Central memory CD8-positive, alpha-beta T cell (primary cell): ENCODE data around the gene LY86.

Experiments
- ATAC-seq: fragments of 150-1000 bp; cut with Tn5 transposase; replicated peaks from 2 replicates; pipeline ENCODE4 v1.10.0; 2022; ENCODE audit warnings: mild to moderate bottlenecking, moderate FRiP score, moderate number of reproducible peaks; ENCODE audit not compliant: poor library complexity, severe bottlenecking; ENCODE audit errors: extremely low read depth
- DNase-seq, 2 donors: peaks; one replicate each; pipeline ENCODE4 v3.0.0; 2021; ENCODE audit warnings: low spot score in 2 of 2
- H3K27ac Mint-ChIP-seq: one replicate; pipeline ENCODE4 v1.8.0; 2022; ENCODE audit warnings: low read depth, mild to moderate bottlenecking, moderate library complexity, mixed read lengths
- H3K27me3 Mint-ChIP-seq: one replicate; pipeline ENCODE4 v1.8.0; 2022; ENCODE audit warnings: mixed read lengths
- H3K36me3 Mint-ChIP-seq: one replicate; pipeline ENCODE4 v1.8.0; 2022; ENCODE audit warnings: mild to moderate bottlenecking, moderate library complexity, mixed read lengths; ENCODE audit not compliant: insufficient read depth
- H3K4me1 Mint-ChIP-seq: one replicate; pipeline ENCODE4 v1.8.0; 2022; ENCODE audit warnings: mixed read lengths
- H3K4me3 Mint-ChIP-seq: one replicate; pipeline ENCODE4 v1.8.0; 2022; ENCODE audit warnings: mild to moderate bottlenecking, moderate library complexity, mixed read lengths
- H3K9me3 Mint-ChIP-seq: one replicate; pipeline ENCODE4 v1.8.0; 2022; ENCODE audit warnings: mixed read lengths

Gene LY86

DNA sequence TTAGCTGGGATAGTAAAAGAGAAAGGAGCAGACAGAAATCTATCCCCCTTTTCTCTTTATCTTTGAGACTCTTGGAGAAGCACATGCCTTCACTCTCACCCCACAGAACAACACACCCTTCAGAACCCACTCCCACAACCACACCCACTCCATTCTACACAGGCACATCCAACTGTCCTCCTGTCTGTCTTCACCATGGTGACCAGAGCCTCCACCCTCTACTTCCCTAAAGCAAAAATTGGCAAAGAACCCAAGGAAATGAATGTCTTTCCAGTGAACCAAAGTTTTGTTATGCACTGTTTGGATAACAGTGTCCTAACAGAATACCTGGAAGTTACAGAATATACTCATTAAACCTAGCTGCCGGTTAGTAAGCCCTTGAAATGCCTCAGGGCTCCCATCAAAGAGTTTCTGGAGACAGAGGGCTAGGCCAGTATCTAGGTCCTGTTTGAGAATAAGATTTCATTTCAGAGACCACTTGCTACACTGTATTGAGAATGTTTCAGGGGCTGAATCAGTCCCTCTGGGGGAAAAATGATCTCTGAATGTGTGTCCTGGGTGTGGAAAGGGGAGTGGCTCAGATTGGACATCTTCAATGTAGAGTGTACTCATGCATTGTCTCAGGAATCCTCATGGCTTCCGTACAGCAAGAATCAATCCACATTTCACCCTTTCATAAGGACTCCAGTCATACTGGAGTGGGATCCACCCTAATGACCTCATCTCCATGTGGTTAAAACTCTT is 101.1 kb downstream of the LY86 start:
- H3K4me3 Mint-ChIP-seq = no peak overlapping the region
- DNase-seq (no peak), ATAC-seq (no peak)
- H3K4me1 Mint-ChIP-seq = peaks cover 3% of the 10 kb centered on the region
- H3K36me3 Mint-ChIP-seq = no peaks in the 10 kb centered on the region
- H3K9me3 Mint-ChIP-seq = no peaks in the 10 kb centered on the region
- H3K27ac Mint-ChIP-seq = no peak overlapping the region
- H3K27me3 Mint-ChIP-seq = no peaks in the 10 kb centered on the region

DNA sequence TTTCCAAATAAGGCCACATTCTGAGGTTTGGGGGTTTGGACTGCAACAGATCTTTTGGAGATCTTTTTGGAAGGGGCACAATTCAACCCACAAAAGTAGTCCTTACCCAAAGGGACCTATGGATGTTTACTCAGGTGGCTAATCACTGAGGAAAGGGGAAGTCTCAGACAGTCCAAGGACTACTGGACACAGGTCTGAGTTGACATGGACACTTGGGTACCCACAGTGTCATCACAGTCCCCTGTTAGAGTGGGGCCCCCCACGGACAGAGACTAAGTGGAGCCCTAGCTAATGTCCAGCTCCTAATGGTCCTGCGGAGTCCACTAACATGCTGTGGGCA is 101.6 kb downstream of the LY86 start:
- Mint-ChIP-seq H3K36me3 (no peaks in the 10 kb centered on the region), H3K27me3 (peaks cover 4% of the 10 kb centered on the region), H3K9me3 (no peaks in the 10 kb centered on the region), H3K4me1 (no peaks in the 10 kb centered on the region), H3K27ac (no peak overlapping the region), H3K4me3 (no peak overlapping the region)
- no peak for ATAC-seq
- no peak for DNase-seq

DNA sequence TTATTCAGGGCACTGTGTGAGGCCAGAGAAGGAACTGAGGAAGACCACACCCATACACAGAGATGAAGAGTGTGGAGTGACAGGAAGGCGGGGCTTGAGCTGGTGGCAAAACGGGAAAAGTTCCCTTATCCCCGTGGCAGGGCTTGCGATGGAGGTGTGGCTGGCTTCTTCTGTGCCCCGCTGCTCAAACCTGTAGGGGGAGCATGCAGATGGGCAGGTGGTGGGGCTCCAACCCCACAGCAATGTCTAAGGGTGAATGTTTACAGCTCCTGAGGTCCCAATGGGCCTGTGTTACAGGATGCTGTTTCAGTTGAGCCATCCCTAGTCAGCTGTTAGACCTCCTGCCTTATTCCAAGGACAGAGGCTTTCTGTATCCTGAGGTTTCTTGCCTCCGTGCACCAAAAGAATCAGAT is 105.9 kb downstream of the LY86 start:
- ATAC-seq (no peak), DNase-seq (no peak)
- Mint-ChIP-seq H3K4me3 (no peak overlapping the region), H3K27ac (no peak overlapping the region), H3K9me3 (no peaks in the 10 kb centered on the region), H3K36me3 (no peaks in the 10 kb centered on the region), H3K27me3 (peaks cover 16% of the 10 kb centered on the region), H3K4me1 (no peaks in the 10 kb centered on the region)

DNA sequence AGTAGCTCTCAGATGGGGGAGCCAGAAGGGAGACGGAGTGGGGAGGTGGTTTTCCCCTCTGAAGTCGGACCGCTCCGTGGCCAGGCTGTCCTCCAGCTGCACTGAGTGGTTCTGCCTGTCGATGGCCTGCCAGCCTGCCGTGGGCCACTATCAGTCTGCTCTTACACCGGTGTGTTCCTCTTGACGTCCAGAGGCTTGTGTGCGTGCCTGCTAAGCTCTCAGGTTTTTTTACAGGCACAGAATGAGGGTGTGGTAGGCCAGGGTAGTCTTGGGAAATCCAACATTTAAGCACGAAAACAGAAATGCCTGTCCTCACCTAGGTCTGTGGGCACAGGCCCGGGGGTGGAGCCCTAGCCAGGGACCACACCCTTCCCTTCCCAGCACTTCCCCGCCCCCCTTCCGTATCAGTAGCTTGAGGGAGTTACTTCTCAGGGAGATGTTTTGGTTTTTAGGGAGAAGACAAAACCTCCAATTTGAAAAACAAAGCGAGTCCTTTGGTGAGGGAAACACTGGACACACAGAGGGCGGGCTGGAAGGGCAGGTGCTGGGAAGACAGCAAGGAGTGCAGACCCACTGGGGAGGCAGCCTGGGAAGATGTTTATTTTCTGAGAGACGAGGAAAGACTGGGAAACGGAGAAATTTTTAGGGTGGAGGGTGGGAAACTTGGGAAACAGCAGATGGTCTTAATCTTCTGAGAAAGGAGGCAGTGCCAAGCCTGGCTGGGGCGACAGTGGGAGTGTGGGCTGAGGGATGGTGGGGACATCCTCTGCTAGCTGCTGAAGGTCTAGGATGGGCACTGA is 106.5 kb downstream of the LY86 start:
- no peaks in the 10 kb centered on the region for H3K9me3 Mint-ChIP-seq
- no peak for DNase-seq
- no peak overlapping the region for H3K4me3 Mint-ChIP-seq

DNA sequence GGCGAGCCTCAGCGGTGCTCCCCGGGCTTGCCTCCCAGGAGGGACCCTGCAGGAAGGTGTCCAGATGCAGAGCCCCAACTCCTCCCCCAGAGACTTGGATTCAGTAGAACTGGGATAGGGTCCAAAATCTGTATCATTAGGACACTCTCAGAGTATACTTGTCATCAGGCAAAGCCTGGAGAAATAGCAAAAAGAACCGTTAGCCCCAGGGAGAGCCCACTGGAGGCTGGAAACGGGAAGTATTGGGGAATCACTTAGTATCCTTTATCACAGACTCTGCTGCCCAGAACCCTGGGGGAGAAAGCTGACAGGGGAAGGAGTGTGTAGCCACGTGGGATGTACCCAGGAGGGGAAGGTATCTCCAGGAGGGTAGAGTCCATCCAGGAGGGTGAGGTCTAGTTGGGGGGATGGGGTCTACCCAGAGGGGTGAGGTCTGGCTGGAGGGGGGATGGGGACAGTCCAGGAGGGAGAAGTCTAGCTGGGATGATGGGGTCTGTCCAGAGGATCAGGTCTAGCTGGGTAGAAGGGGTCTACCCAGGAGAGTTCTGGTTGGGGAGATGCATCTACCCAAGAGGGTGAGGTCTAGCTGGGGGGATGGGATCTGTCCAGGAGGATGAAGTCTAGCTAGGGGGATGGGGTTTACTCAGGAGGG is 107.2 kb downstream of the LY86 start:
- H3K36me3 Mint-ChIP-seq = peaks cover 1% of the 10 kb centered on the region
- H3K9me3 Mint-ChIP-seq = no peaks in the 10 kb centered on the region
- ATAC-seq (no peak), DNase-seq (no peak)
- no peak overlapping the region for H3K4me3 Mint-ChIP-seq
- no peak overlapping the region for H3K27ac Mint-ChIP-seq
- H3K27me3 Mint-ChIP-seq = peaks cover 16% of the 10 kb centered on the region
- no peaks in the 10 kb centered on the region for H3K4me1 Mint-ChIP-seq

More for the DNA sequence above, 106.5 kb downstream of the LY86 start:
- ATAC-seq = no peak
- Mint-ChIP-seq H3K27ac (no peak overlapping the region), H3K4me1 (no peaks in the 10 kb centered on the region), H3K27me3 (peaks cover 16% of the 10 kb centered on the region), H3K36me3 (peaks cover 1% of the 10 kb centered on the region)

DNA sequence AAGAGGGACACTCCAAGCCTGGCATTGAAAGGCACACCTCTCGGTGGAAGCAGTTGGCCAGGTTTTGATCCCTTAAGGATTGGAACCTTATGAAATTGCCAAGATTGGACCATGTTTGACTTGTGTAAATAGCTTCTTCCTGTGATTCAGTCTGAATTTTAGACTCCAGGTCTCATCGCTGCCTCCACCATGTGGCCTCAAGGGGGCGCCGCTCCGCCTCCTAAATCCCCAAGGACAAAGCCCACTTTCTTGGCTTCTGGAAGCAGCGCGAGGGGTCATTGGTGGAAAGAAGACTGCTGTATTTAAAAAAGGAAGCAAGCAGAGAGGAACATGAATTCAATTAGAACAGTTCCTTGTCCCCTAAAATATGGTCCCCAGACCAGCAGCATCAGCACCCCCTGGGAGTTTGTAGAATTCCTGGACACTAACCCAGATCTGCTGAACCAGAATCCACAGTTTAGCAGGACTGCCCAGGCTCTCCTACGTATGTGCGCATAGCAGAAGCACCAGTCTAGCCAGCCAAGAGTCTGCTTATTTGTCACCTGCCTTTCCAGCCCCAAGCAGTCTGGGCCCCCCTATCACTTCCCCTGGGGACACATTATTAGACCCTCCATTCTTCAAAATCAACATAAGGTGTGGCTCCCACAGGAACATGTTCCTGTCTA is 108.5 kb downstream of the LY86 start:
- Mint-ChIP-seq H3K27ac (no peak overlapping the region), H3K36me3 (peaks cover 1% of the 10 kb centered on the region), H3K27me3 (peaks cover 25% of the 10 kb centered on the region), H3K4me3 (no peak overlapping the region), H3K9me3 (no peaks in the 10 kb centered on the region), H3K4me1 (no peaks in the 10 kb centered on the region)
- ATAC-seq (no peak), DNase-seq (no peak)

DNA sequence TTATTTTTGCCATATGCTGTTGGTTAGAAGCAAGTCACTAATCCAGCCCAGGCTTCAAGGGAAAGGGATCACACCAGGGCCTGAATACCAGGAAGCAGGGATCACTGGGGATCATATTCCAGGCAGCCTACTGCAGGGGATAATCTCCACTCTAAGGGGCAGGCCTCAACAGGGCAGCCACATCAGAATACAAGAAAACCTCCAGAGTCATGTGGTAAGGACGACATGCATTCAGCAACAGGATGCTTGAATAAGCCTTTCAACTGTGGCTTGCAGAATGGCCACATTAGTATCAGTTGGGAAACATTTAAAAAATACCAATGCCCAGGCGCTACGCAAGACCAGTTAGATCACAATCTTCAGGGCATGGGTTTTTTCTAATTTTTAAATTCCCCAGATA is 109.1 kb downstream of the LY86 start:
- H3K27ac Mint-ChIP-seq = no peak overlapping the region
- no peaks in the 10 kb centered on the region for H3K4me1 Mint-ChIP-seq
- DNase-seq (no peak), ATAC-seq (no peak)
- peaks cover 25% of the 10 kb centered on the region for H3K27me3 Mint-ChIP-seq
- no peak overlapping the region for H3K4me3 Mint-ChIP-seq
- H3K36me3 Mint-ChIP-seq = peaks cover 1% of the 10 kb centered on the region
- no peaks in the 10 kb centered on the region for H3K9me3 Mint-ChIP-seq

DNA sequence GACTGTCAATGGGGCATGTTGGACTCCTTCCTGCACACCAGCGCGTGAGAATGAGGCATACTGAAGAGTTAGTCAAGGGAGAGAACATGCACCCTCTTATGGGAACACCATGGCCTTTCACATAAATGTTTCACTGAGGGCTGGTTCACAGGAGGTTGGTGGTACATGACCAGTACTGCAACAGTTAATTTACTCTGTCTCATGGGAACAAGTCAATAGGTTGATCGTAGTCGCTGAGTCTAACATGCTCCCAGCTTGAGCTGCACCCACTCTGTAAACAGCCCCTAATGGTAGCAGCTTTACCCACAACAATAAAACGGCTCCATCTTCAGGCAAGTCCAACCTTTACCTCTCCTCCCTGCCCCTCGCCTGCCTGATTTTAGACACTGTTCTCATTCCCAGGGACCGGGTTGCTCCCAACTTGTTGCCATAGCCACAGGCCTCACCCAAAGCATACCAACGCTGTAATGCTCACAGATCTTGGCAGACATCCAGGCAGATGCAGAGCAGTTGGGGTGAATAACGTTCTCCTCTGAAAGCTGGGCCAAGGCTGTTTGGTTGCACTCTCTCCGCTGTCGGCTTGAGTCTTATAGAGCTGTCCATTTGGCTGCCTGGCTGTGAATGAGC is 111.3 kb downstream of the LY86 start:
- no peak overlapping the region for H3K27ac Mint-ChIP-seq
- H3K27me3 Mint-ChIP-seq = peaks cover 24% of the 10 kb centered on the region
- no peak for ATAC-seq

DNA sequence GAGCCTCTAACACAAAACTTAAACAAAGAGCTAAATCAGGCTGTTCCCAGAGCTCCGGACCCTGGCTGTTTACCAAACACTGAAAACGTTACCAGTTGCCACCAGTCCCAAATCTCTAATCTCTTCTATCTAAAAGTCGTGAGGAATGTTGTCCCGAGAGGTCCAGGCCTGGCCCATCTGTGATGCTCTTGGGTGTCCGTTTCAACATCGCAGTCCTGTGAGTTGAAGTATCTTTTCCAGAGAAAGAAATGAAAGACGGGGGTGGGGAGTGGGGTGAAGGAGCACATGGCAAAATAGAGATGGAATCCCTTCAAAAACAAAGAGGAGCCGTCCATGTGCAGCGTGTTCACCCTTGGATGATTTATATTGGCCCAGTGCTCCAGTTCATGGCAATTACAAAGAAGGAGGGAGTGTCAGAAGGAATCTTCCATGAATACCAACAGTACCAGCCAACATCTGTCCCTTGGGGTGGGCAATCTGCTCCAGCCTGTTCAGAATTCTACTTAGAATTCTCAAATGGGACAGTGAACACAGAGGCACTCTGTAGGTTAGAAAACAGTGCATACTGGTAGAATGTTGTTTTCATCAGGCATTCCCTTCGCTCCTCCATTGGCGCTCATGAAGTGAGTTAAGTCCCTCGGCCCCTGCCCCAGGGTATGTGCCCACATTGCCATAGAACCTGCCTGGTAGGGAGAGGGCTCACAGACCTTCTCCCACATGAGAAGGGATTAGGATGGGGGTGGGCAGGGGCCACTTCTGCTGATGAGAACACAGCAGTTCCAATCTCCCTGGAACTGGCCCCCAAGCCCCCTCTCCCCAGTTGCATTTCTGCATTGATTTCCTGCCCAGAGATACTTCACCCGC is 112.1 kb downstream of the LY86 start:
- no peak overlapping the region for H3K4me3 Mint-ChIP-seq
- peaks cover 16% of the 10 kb centered on the region for H3K27me3 Mint-ChIP-seq
- no peak for ATAC-seq
- no peaks in the 10 kb centered on the region for H3K9me3 Mint-ChIP-seq
- no peaks in the 10 kb centered on the region for H3K4me1 Mint-ChIP-seq
- no peak overlapping the region for H3K27ac Mint-ChIP-seq
- H3K36me3 Mint-ChIP-seq = peaks cover 1% of the 10 kb centered on the region
- DNase-seq = no peak

More for the DNA sequence above, 111.3 kb downstream of the LY86 start:
- DNase-seq = no peak
- H3K9me3 Mint-ChIP-seq = no peaks in the 10 kb centered on the region
- no peak overlapping the region for H3K4me3 Mint-ChIP-seq
- peaks cover 1% of the 10 kb centered on the region for H3K36me3 Mint-ChIP-seq
- no peaks in the 10 kb centered on the region for H3K4me1 Mint-ChIP-seq

DNA sequence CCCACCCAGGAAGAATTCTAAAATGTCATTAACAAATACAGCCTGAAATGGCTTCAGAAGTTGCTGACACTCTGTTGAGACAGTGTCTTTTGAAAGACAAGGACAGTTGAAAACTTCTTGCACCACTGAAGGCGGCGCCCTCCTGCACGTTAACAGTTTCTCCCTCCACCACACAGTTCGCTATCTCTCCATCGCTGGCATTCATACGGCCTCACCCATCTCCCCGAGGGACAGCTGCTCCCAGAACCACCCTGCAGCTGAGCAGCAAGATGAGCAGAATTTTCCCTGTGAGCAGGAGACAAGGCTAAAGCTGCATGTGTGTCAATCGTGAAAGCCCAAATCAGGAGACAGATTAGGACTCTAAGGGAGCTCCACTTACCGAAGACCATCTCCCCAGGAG is 113.3 kb downstream of the LY86 start:
- H3K27ac Mint-ChIP-seq = no peak overlapping the region
- ATAC-seq = no peak
- H3K4me3 Mint-ChIP-seq = no peak overlapping the region
- H3K9me3 Mint-ChIP-seq = no peaks in the 10 kb centered on the region
- no peaks in the 10 kb centered on the region for H3K4me1 Mint-ChIP-seq
- peaks cover 1% of the 10 kb centered on the region for H3K36me3 Mint-ChIP-seq
- H3K27me3 Mint-ChIP-seq = peaks cover 9% of the 10 kb centered on the region
- DNase-seq = no peak

DNA sequence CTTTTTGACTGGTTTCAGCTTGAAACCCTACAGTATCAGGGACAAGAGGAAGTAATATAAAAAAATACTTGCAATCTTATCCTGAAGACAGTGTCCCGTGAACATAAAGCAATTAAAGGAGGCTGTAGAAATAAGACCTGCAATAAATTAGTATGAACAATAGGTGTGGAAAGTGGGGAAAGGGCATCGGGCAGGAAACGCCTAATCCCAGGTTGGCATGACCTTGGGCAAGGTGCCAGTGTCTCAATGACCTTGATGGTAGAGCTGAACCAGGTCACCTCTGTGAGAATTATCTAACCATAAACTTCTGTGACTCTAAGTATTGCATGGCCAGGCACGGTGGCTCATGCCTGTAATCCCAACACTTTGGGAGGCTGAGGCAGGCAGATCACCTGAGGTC is 115.2 kb downstream of the LY86 start:
- Mint-ChIP-seq H3K27me3 (peaks cover 9% of the 10 kb centered on the region), H3K27ac (no peak overlapping the region), H3K36me3 (peaks cover 1% of the 10 kb centered on the region), H3K4me3 (no peak overlapping the region), H3K9me3 (no peaks in the 10 kb centered on the region), H3K4me1 (no peaks in the 10 kb centered on the region)
- no peak for DNase-seq
- ATAC-seq = no peak
